Measurements from ENCODE around the gene CHRNE.
A peak's percentile ranks its signal among the peaks of the same experiment; 100 is the strongest.
"Not testable (repeated sequence)": the region's sequence is repeated elsewhere in the genome, so short reads cannot be mapped to it uniquely, and the experiment has no call there.

Gene CHRNE

DNA sequence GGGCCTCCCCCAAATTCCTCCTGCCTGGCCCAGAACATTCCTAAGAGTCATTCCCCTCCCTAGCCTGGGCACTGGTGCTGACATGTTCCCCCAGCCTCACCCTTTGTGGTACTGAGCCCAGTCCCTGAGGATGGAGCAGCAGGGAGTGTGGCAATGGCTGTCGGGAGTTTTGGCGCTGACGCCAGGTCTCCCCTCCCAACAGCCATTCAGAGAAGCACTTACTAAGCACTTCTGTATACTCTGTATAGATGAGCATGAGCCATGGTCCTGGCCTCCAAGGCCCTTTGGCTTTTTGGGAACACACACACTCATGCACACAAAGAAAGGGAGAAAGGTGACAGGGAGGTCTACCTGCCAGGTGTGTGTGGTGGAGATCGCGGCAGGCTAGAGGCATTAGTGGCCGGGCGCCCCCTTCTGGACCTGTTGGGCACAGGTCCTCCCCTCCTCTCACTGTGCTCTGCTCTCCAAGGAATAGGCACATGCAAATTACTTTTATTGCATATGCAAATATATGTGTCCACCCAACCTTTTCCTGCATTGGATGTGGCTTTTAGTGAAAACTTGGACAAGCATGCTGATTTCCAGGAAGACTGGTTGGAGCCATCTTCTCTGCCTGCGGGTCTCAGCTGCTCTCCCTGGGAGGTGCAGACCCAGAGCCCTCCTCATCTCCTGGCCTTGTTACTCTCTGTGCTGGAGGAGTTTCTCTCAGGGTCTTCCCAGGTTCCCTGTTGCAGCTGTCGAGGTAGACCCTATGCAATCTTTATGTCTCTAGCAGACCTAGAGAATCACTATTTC is 20.9 kb downstream of the CHRNE start:
- peak in 1 of 2 experiments; percentile 45 for DNase-seq

DNA sequence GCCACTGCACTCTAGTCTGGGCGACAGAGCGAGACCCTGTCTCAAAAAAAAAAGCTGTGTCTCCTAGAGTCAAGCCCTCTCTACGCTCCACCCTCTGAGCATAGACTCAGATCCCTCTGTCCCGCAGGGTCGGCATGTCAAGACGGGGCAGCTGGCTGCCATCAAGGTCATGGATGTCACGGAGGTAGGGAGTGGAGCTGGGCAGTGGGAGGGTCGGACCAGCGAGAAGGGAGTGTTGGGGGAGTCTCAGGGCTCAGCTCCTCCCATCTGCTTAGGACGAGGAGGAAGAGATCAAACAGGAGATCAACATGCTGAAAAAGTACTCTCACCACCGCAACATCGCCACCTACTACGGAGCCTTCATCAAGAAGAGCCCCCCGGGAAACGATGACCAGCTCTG is 22.0 kb downstream of the CHRNE start:
- DNase-seq: no peak

DNA sequence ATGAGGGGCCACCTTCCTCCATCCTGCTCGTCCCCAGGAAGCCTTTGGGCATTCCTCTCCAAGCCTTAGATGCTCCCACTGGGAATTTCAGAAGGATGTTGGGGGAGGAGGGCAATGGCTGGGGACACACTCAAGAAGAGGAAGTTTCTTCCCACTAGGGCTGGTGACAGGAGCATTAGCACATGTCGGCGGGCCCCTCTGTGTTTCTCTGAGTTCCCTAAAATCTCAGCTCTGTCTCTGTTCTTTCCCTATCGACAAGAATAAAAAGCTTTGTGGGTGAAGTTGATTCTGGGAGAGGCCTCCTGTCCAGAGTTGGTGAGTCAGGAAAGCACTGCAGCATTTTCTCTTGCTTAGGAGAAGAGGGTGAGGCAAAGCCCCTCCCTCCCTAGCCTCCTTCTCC is 23.3 kb downstream of the CHRNE start:
- no peak for DNase-seq

DNA sequence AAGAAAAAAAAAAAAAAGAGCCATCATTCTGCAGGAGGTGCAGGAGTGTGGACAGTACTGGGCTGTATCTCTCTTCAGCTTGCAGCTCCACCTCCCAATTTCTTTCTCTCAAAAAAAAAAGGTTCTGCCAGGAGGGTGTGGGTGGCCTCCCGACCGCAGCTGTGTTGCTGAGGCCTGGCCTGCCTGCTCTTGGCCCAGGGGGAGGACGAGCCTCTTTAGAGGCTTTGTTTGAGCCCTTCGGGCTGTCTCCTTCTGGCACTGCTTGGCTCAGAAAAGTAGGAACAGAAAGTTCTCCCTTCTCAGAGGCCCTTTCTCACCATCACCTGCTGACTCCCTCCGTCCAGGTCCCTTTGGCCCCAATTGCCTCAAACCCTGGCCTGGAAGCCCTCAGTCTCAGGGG is 25.8 kb downstream of the CHRNE start:
- no peak for DNase-seq

DNA sequence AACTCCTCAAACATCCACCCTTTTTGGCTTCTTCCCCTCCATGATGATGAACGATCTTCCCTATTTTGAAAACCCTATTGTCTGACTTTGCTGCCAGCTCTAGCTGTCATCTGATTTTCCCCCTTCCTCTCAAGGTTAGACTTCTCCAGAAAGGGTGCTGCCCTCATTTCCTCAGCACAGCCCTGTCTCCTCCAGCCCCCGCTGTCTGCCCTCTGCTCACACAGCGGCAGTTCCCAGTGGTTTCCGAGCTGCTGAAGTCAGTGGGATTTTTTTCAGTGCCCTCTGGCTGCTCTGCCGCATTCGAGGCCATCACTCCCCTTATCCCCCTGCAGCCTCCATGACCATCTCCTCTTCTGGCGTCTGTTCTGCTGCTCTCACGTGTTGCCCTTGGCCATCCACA is 30.1 kb downstream of the CHRNE start:
- no peak for DNase-seq

DNA sequence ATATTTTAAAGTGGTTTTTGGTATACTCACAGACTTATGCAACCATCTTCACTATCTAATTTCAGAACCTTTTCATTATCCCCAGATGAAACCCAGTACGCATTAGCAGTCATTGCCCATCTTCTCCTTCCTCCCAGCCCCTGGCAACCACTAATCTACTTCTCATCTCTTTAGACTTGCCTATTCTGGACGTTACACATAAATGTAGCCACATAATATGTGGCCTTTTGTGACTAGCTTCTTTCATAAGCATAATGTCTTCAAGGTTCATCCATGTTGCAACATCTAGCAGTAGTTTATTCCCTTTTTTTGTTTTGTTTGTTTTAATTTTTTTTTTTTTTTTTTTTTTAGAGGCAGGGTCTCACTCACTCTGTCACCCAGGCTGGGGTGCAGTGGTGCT is 32.0 kb downstream of the CHRNE start:
- DNase-seq: no peak

DNA sequence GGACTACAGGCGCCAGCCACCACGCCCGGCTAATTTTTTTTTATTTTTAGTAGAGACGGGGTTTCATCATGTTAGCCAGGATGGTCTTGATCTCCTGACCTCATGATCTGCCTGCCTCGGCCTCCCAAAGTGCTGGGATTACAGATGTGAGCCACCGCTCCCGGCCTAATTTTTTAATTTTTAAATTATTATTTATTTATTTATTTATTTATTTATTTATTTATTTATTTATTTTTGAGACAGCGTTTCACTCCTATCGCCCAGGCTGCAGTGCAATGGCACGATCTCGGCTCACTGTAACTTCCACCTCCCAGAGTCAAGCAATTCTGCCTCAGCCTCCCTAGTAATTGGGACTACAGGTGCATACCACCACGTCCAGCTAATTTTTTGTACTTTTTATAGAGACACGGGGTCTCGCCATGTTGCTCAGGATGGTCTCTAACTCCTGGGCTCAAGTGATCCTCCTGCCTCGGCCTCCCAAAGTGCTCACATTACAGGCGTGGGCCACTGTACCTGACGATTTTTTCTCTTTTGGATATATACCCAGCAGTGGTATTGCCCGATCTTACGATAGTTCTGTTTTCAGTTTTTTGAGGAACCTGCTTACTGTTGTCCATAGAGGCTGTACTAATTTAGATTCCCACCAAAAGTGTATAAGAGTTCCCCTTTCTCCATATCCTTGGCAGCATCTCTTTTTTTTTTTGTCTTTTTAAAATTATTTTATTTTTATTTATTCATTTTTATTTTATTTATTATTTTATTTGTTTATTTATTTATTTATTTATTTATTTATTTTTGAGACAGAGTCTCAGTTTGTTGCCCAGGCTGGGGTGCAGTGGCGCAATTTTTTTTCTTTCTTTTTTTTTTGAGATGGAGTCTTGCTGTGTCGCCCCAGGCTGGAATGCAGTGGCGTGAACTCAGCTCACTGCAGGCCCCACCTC is 33.6 kb downstream of the CHRNE start:
- DNase-seq: not testable (repeated sequence)

DNA sequence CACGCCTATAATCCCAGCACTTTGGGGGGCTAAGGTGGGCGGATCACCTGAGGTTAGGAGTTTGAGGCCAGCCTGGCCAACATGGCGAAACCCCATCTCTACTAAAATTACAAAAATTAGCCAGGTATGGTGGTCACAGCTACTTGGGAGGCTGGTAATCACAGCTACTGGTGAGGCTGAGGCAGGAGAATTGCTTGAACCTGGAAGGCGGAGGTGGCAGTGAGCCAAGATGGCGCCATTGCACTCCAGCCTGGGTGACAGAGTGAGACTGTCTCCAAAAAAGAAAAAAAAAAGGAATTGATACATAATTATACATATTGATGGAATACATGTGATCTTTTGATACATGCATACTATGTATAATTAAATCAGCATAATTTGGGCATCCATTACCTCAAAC is 35.4 kb downstream of the CHRNE start:
- not testable (repeated sequence) for DNase-seq

DNA sequence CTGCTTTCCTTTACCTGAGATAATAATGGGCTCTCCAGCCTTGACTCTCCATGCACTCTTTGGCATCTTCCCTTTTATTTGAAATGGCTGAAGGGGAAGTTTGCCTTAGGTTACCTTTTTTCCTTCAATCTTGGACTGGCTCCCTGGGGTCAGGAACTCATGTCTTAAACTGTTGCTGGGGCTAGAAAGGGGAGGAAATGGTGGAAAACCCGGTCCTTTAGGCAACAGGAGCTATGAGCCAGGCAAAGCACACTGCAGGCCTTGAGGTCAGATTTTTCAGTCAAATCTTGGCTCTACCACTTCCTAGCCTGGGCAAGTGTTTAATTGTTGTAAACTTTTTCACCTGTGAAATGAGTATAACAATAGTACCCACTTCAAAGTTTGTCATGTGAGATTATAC is 39.6 kb downstream of the CHRNE start:
- no peak for DNase-seq

DNA sequence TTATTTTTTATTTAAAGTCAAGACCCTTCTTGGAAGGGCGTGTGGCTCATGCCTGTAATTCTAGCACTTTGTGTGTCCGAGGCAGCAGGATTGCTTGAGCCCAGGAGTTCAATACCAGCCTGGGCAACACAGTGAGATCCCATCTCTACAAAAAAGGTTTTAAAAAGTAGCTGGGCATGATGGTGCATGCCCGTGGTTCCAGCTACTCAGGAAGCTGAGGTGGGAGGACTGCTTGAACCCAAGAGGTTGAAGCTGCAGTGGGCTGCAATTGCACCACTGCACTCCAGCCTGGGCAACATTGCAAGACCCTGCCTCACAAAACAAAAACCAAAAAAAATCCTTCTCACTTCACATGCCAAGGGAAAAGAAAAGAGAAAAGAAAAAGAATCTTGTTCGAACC is 40.2 kb downstream of the CHRNE start:
- no peak for DNase-seq

DNA sequence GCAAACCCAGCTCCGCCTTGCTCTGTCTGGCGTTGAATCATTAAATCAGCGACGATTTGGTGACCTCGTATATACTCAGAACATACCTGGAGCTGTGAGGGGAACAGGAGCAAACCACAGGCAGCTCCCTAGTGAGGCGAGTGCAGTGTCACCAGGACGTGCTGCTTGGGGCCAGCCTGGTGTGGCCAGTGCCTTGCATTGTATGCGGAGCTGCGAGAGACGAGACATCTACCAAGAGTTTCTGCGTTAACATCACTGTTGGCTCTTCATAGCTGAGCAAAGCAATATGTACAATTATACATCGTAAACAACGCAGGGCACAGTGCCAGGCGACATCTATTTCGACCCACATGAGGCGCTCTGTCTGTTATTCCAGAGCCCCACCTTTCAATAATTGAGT is 41.8 kb downstream of the CHRNE start:
- DNase-seq: no peak

DNA sequence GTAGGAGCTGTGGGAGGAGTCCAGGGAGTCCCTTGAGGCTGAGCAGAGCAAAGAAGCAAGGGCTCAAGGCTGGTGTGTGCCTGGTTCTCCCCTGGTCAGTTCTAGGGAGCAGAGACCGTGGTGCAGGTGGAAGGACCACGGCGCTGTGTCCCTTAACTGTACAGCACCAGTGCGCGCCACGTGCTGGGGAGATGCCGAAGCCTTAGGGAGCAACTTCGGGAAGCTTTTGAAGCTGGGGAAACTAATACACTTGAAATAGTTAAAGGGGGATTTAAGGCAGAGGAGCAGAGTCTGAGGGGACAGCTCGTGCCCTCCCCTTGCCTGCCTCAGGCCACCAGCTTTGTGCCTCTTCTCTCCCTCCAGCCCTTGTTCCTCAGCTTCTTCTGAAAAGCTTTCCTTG is 42.2 kb downstream of the CHRNE start:
- DNase-seq: no peak

DNA sequence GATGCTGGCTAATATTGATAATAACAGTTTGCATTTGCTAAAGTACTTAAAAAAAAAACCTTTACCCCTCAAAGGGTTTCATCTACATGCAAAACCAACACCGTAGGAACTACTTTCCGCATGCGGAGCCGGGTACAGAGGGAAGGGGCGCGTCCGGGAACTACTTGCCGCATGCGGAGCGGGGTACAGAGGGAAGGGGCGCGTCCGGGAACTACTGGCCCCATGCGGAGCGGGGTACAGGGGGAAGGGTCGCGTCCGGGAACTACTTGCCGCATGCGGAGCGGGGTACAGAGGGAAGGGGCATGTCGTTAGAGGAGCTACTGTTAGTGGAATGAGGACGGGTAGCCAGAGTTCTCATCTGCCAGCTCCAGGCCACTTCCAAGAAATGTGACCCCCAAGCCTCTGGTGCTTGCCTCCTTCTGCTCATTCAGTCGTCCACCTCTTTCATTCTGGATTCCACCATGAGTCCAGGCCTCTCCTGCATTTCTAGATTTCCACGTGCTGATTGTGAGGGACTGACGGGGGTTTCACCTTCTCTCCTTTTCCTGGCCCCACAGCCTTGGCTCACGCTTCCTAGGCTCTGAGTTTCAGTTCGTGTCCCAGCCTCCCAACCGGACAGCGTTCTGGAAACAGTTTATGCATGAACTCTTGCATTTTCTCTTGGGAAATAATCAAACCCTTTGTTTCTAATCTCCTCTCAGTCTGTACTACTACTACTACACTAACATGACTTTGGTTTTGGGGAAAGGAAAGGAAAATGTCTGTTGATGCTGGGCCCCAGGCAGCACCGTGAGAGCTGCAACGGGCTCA is 42.9 kb downstream of the CHRNE start:
- no peak for DNase-seq

DNA sequence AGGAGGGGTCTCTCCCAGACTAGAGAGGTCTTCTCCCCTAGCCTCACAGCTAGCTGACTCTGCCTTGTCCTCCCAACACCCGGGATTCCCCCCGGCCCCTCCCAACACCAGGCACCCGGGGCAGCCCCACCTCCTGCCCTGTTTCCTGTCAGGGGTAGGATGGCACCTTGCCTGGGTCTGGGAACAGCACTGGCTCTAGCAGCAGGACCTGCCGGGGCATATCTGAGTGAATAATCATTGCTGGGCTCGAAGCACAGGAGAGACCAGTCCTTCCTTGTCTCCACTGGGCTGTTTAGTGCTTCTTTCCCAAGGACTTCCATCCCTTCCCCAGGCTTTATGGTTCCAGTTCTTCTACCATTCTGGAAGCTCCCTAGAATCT is 44.0 kb downstream of the CHRNE start:
- peak in 1 of 2 experiments; percentile 12 for DNase-seq

DNA sequence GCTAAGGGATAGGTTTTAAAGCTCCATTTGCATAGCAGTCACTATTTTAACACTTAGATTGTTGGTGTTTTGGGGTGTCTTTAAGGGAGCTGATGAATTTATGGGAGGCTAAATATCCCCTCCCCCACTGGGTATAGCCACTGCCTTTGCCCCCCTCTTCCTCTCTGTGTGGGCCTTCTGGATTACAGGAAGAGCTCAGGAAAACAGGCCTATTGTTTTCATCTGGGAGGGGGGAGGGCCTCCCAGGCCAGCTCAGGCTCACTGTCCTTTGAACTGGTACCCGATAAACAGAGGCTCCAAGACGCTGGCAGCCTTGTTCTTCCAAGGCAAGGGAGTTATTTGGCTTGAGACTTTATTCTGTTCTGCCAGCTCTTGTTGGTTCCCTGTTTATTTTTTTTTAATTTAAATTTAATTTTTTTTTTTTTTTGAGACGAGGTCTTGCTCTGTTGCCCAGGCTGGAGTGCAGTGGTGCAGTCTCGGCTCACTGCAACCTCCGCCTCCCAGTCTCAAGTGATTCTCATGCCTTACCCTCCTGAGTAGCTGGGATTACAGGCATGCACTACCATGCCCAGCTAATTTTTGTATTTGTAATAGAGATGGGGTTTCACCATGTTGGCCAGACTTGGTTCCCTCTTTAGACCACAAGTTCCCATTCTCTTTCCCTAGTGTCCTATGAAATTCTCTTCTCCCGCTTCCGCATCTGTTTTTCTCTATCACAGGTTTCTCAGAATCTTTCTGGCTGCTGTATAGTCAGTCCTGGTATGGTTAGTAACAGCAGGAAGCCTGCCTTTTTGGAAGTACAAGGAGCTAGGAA is 44.6 kb downstream of the CHRNE start:
- DNase-seq: no peak

DNA sequence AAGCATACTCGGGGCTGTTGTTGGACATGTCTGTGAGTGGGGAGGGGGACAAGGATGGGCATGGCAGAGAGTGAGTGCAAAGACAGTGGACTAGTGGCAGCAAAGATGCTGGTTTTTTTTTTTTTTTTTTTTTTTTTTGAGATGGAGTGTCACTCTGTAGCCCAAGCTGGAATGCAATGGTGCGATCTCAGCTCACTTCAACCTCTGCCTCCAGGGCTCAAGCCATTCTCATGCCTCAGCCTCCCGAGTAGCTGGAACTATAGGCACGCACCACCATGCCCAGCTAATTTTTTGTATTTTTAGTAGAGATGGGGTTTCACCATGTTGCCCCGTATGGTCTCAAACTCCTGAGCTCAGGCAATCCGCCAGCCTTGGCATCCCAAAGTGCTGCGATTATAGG is 45.6 kb downstream of the CHRNE start:
- not testable (repeated sequence) for DNase-seq

DNA sequence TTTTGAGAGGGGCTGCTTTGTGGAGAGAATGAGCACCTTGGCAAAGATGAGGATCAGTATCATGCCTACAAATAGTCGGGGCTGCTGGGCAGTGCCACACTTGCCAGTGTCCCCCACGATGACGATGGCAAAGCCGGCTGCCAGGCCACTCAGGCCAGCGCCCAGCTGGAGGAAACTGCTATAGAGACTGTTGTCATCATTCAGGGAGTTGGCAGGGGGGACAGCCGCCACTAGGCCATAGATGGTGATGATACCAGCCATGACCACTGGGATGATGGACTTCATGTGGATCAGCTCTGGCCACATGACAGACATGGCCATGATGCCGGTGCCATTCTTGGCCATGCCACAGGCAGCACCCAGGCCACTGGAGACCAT is 46.0 kb downstream of the CHRNE start:
- no peak for DNase-seq

DNA sequence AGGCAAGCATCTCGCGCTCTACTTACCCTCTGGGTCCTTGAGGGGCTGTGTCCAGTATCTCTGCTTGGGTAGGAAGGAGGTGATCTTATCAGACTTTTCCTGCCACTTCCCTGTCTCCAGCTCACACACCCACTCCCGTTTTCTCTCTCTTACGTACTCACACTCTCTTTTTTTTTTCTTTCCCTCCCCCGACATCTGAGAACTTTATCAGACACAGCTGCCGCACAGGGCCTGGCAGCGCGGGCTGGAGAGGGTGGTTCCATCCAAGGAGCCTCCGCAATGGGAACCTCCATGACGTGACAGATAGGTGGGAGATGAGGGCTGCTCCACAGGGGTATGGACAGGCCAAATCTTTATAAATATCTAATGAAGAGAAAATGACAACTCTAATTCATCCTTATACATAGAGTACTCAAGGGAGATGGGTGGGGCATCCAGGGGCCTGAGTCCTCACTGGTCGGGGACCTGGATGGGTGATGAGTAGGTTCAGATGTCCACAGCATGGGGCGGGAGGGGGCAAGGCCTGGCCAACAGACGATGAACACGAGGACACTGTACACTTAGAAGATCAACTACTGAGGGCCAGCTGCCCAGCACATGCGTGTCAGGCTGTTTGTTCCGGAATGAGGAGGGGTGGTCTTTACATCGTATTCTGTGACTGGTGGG is 46.5 kb downstream of the CHRNE start:
- no peak for DNase-seq

DNA sequence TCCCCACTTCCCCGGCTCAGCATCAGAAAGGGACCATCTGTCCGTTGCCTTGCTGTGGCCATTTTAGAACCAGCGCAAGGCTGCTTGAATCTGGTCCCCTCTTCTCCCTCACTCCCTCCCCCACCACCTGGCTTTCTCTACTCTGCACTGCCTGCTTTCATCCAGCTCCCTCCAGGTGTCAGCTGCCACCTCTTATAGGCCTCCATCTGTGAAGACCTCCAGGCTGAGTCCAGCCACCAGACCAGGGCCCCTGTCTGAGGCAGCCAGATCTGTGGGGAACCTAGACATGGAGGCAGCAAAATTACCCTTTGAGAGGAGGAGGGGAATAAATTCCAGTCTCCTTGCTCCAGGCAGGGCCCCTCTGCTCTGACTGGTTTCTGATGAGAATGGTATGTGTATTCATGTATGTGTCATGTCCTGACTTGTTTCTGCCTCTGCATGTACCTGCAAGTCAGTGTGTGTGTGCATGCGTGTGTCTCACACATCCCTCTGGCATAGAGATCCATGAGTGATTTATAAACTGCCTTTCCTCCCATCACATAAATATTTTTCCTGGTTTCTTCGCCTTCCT is 48.7 kb downstream of the CHRNE start:
- no peak for DNase-seq

DNA sequence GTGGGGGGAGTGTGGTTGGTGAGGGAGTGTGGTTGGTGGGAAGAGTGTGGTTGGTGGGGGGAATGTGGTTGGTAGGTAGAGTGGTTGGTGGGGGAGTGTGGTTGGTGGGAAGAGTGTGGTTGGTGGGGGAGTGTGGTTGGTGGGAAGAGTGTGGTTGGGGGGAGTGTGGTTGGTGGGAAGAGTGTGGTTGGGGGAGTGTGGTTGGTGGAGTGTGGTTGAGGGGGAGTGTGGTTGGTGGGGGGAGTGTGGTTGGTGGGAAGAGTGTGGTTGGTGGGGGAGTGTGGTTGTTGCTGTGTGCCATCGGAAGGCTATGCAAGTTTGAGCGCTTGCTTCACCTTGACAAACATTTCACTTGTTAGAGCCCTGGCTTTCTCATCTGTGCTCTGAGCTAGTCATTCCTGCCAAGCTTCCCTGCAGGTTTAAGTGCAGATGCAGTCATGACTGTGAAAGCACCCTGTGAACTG is 49.7 kb downstream of the CHRNE start:
- DNase-seq: no peak

DNA sequence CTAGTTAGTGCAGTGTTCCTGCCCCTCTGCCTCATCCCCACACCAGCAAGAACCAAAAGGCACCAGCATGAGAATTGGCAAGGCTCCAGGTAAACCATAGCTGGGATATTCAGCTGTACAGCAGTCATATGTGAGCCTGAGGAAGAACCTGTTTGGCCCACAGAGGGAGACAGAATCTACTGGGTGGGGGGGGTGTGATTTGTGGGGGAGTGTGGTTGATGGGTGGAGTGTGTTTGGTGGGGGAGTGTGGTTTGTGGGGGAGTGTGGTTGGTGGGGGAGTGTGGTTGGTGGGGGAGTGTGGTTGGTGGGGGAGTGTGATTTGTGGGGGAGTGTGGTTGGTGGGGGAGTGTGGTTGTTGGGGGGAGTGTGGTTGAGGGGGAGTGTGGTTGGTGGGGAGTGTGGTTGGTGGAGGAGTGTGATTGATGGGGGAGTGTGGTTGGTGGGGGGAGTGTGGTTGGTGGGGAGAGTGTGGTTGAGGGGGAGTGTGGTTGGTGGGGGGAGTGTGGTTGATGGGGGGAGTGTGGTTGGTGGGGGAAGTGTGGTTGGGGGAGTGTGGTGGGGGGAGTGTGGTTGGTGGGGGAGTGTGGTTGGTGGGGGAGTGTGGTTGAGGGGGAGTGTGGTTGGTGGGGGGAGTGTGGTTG is 50.2 kb downstream of the CHRNE start:
- no peak for DNase-seq
